CD14-positive monocyte (primary cell): Measurements from ENCODE around the gene CADM2. TPM values are rescaled to one million over a fixed set of nuclear protein-coding genes. Genes with fewer than 3 reads are reported as not detected.

Source experiments
- DNase-seq, 3 donors: peaks; one replicate each; pipeline ENCODE4 v3.0.0-alpha.2; 2011 to 2022
- H2AFZ ChIP-seq: 2 replicates; pipeline ENCODE4 v1.6.0; 2012; ENCODE audit warnings: mild to moderate bottlenecking, low read depth, low read length, inconsistent platforms; ENCODE audit not compliant: insufficient read depth, poor library complexity, severe bottlenecking
- H3K27ac ChIP-seq, 2 donors: 1 replicate in 1 of 2; 2 replicates in 1 of 2; pipeline ENCODE4 v1.5.1; 2012 to 2013; ENCODE audit warnings: low read length in 2 of 2, control low read depth in 1 of 2, inconsistent platforms in 1 of 2, low read depth in 1 of 2, mild to moderate bottlenecking in 1 of 2
- H3K27me3 ChIP-seq, 2 donors: one replicate each; pipeline versions ENCODE4 v1.6.0 to v1.6.1; 2011 to 2013; ENCODE audit warnings: low read length in 2 of 2; ENCODE audit not compliant: control insufficient read depth in 2 of 2, insufficient read depth in 2 of 2
- H3K36me3 ChIP-seq, 2 donors: replicated peaks in 1 of 2; 1 replicate in 1 of 2; 2 replicates in 1 of 2; pipeline versions ENCODE4 v1.5.1 to v1.6.1; 2012 to 2013; ENCODE audit warnings: low read length in 2 of 2, control low read depth in 1 of 2, inconsistent platforms in 1 of 2, mild to moderate bottlenecking in 1 of 2; ENCODE audit not compliant: insufficient read depth in 2 of 2, control insufficient read depth in 1 of 2
- H3K4me1 ChIP-seq, 2 donors: 1 replicate in 1 of 2; 2 replicates in 1 of 2; pipeline versions ENCODE4 v1.5.1 to v1.6.1; 2012 to 2013; ENCODE audit warnings: low read length in 2 of 2, control low read depth in 1 of 2, inconsistent platforms in 1 of 2, mild to moderate bottlenecking in 1 of 2, moderate library complexity in 1 of 2; ENCODE audit not compliant: insufficient read depth in 2 of 2, control insufficient read depth in 1 of 2
- H3K4me2 ChIP-seq: replicated peaks from 2 replicates; pipeline ENCODE3; 2012; ENCODE audit warnings: low read length, moderate library complexity, mild to moderate bottlenecking; ENCODE audit not compliant: poor library complexity, severe bottlenecking; ENCODE audit errors: extremely low read depth
- H3K4me3 ChIP-seq, 3 experiments: fragments of 200-600 bp in 1 of 3; sonication (generic) in 1 of 3; replicated peaks in 1 of 3; 1 replicate in 2 of 3; 2 replicates in 1 of 3; pipeline ENCODE4 v1.5.1; 2011 to 2013; ENCODE audit warnings: low read length in 3 of 3, mild to moderate bottlenecking in 3 of 3, control low read depth in 2 of 3, low read depth in 2 of 3, inconsistent platforms in 1 of 3, moderate library complexity in 1 of 3
- H3K79me2 ChIP-seq: 2 replicates; pipeline ENCODE4 v1.6.0; 2012; ENCODE audit warnings: mild to moderate bottlenecking, control low read depth, inconsistent platforms, low read length, moderate library complexity; ENCODE audit not compliant: insufficient read depth
- H3K9ac ChIP-seq: 2 replicates; pipeline ENCODE4 v1.6.0; 2017; ENCODE audit warnings: low read length, mild to moderate bottlenecking; ENCODE audit not compliant: insufficient read depth, poor library complexity, severe bottlenecking
- H3K9me3 ChIP-seq, 2 donors: replicated peaks in 1 of 2; 1 replicate in 1 of 2; 2 replicates in 1 of 2; pipeline versions ENCODE4 v1.5.1 to v1.6.1; 2012 to 2013; ENCODE audit warnings: low read length in 2 of 2, control low read depth in 1 of 2; ENCODE audit not compliant: control insufficient read depth in 1 of 2, insufficient read depth in 1 of 2
- H4K20me1 ChIP-seq: 2 replicates; pipeline ENCODE4 v1.6.0; 2012; ENCODE audit warnings: mild to moderate bottlenecking, low read length, control low read depth, moderate library complexity; ENCODE audit not compliant: insufficient read depth
- H3K27ac Mint-ChIP-seq, 7 donors: one replicate each; pipeline ENCODE4 v1.8.0; 2020; ENCODE audit warnings: mild to moderate bottlenecking in 7 of 7, mixed read lengths in 7 of 7, moderate library complexity in 6 of 7, inconsistent platforms in 2 of 7
- H3K27me3 Mint-ChIP-seq, 3 donors: one replicate each; pipeline ENCODE4 v1.8.0; 2021 to 2022; ENCODE audit warnings: low read depth in 3 of 3, mild to moderate bottlenecking in 3 of 3, mixed read lengths in 3 of 3, moderate library complexity in 3 of 3, inconsistent platforms in 1 of 3
- H3K36me3 Mint-ChIP-seq, 2 donors: one replicate each; pipeline ENCODE4 v1.8.0; 2020; ENCODE audit warnings: mixed read lengths in 2 of 2, inconsistent platforms in 1 of 2, mild to moderate bottlenecking in 1 of 2
- H3K4me1 Mint-ChIP-seq: one replicate; pipeline ENCODE4 v1.8.0; 2020; ENCODE audit warnings: mild to moderate bottlenecking, mixed read lengths
- H3K4me3 Mint-ChIP-seq, 2 donors: one replicate each; pipeline ENCODE4 v1.8.0; 2020; ENCODE audit warnings: mild to moderate bottlenecking in 2 of 2, mixed read lengths in 2 of 2, moderate library complexity in 1 of 2
- H3K9me3 Mint-ChIP-seq, 7 donors: one replicate each; pipeline ENCODE4 v1.8.0; 2020 to 2022; ENCODE audit warnings: mixed read lengths in 7 of 7, mild to moderate bottlenecking in 6 of 7, moderate library complexity in 6 of 7, inconsistent platforms in 2 of 7
- CTCF ChIP-seq: fragments of 200-600 bp; IDR thresholded peaks from one replicate; pipeline ENCODE4 v1.8.0; 2022; ENCODE audit warnings: antibody characterized with exemption, mild to moderate bottlenecking
- WGBS: methylation state at CpG from one replicate; pipeline ENCODE4 v1.1.5; 2013; ENCODE audit warnings: missing lambda C conversion rate; ENCODE audit not compliant: insufficient coverage; 5-methylcytosine and 5-hydroxymethylcytosine counted together
- intact Hi-C, 2 donors: fragments of 100-400 bp; cut with micrococcal nuclease; formaldehyde crosslinking; loops; one replicate each; pipeline versions ENCODE4 v1.15.0 to v1.15.1; 2023
- polyA plus RNA-seq, 3 donors: library from polyadenylated mRNA; depleted of rRNA in 1 of 3; unstranded in 2 of 3; stranded (reverse) in 1 of 3; fragments of 300-500 nt in 2 of 3; fragments of >200 nt in 1 of 3; fragmentation: Illumina TruSeq in 2 of 3; gene quantifications; 1 replicate in 2 of 3; 2 replicates in 1 of 3; pipeline ENCODE4 v1.2.3, GENCODE V29; 2012 to 2021

CADM2 gene
- polyA plus RNA-seq, 3 donors = not detected

GRCh38 chr3:86029590-86029989, 1070.8 kb downstream of the CADM2 start:
- no peak overlapping the region for H3K4me3 ChIP-seq
- no peak overlapping the region for H2AFZ ChIP-seq
- intact Hi-C loops = no loop called here
- no peaks in the 10 kb centered on the region for H3K36me3 ChIP-seq
- Mint-ChIP-seq H3K4me3 (no peak overlapping the region), H3K27me3 (no peaks in the 10 kb centered on the region), H3K9me3 (peaks cover 0 to 3% (median 0%) of the 10 kb centered on the region in 7 donors), H3K27ac (no peak overlapping the region), H3K4me1 (no peaks in the 10 kb centered on the region), H3K36me3 (no peaks in the 10 kb centered on the region)
- no peak overlapping the region for H3K4me2 ChIP-seq
- no peaks in the 10 kb centered on the region for H3K27me3 ChIP-seq
- no peak for TF ChIP-seq CTCF
- no peaks in the 10 kb centered on the region for H3K79me2 ChIP-seq
- H3K9ac ChIP-seq = no peak overlapping the region
- H3K9me3 ChIP-seq = no peaks in the 10 kb centered on the region
- no peaks in the 10 kb centered on the region for H4K20me1 ChIP-seq
- no CpG with 5 or more reads among the region's 1 CpG for WGBS
- no peaks in the 10 kb centered on the region for H3K4me1 ChIP-seq
- DNase-seq = no peak
- no peak overlapping the region for H3K27ac ChIP-seq

GRCh38 chr3:86037916-86038315, 1079.1 kb downstream of the CADM2 start:
- H3K9me3 ChIP-seq = peaks cover 0 to 9% of the 10 kb centered on the region in 2 donors
- no peaks in the 10 kb centered on the region for H4K20me1 ChIP-seq
- H3K4me3 ChIP-seq = no peak overlapping the region
- Mint-ChIP-seq H3K36me3 (no peaks in the 10 kb centered on the region), H3K4me3 (no peak overlapping the region), H3K27ac (no peak overlapping the region), H3K4me1 (no peaks in the 10 kb centered on the region), H3K27me3 (no peaks in the 10 kb centered on the region), H3K9me3 (peaks cover 0 to 17% (median 8%) of the 10 kb centered on the region in 7 donors)
- no peak overlapping the region for H2AFZ ChIP-seq
- no peaks in the 10 kb centered on the region for H3K79me2 ChIP-seq
- no peak for DNase-seq
- no peaks in the 10 kb centered on the region for H3K4me1 ChIP-seq
- H3K27ac ChIP-seq = no peak overlapping the region
- no peak overlapping the region for H3K4me2 ChIP-seq
- no peaks in the 10 kb centered on the region for H3K36me3 ChIP-seq
- intact Hi-C loops = no loop called here
- H3K9ac ChIP-seq = no peak overlapping the region
- TF ChIP-seq CTCF = no peak
- H3K27me3 ChIP-seq = no peaks in the 10 kb centered on the region
